ENCODE data around the gene PSMB3.

DNA sequence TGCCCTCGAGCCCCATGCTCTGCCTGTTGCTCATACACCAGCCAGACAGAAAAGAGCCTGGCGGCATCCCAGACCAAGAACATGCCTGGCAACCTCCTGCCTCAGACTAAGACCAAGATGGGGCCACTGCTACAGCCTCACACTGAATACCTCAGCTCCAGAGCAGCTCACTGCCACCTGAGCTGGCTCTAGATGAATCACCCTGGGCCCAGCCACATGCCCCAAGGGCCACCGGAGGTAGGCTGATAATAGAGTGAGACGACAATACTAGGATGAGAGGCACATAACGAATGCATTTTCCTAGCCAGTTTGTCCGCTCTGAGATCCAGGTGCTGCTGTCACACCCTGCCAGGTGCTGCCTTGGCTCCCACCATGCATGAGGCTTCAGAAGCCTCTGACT lies 33.8 kb downstream of the PSMB3 start:
- TF ChIP-seq POLR2AphosphoS5 (IDR thresholded peaks at IDR 0.05; ENCODE audit: low read depth, low read length) (no peak), POLR2A (IDR thresholded peaks at IDR 0.05; ENCODE audit: low read depth, low read length) (no peak)

Data from GM12892 (cell line).